HL-60 (cell line): ENCODE data around the gene PDCD2.
A peak's percentile ranks its signal among the peaks of the same experiment; 100 is the strongest.

Source experiments
- DNase-seq, 2 experiments: peaks; one replicate each; pipeline ENCODE4 v3.0.0-alpha.2; 2010 to 2020; ENCODE audit warnings: low read depth in 1 of 2, low spot score in 1 of 2
- H3K27ac ChIP-seq: fragments of 250-450 bp; sonication (Bioruptor Pico); replicated peaks from 2 replicates; pipeline ENCODE4 v1.5.1; 2020; ENCODE audit warnings: mild to moderate bottlenecking, moderate library complexity
- H3K27me3 ChIP-seq: fragments of 250-450 bp; sonication (Bioruptor Pico); 2 replicates; pipeline ENCODE4 v1.5.1; 2021; ENCODE audit warnings: mild to moderate bottlenecking, moderate library complexity; ENCODE audit not compliant: insufficient read depth, poor library complexity, severe bottlenecking
- H3K4me3 ChIP-seq: replicated peaks from 2 replicates; pipeline ENCODE4 v1.5.1; 2011; ENCODE audit warnings: mild to moderate bottlenecking, control low read depth, low read length; ENCODE audit not compliant: insufficient read depth
- CTCF ChIP-seq: IDR thresholded peaks from one replicate; pipeline ENCODE4 v1.5.1; 2011; ENCODE audit warnings: low read length, control low read depth, inconsistent platforms; ENCODE audit not compliant: insufficient read depth
- GABPA ChIP-seq: IDR thresholded peaks from 2 replicates; pipeline ENCODE4 v1.6.1; 2012; ENCODE audit warnings: low read depth
- POLR2AphosphoS5 ChIP-seq: IDR thresholded peaks from 2 replicates; pipeline ENCODE4 v1.6.1; 2012; ENCODE audit warnings: low read depth
- REST ChIP-seq: IDR thresholded peaks from 2 replicates; pipeline ENCODE4 v1.6.1; 2012; ENCODE audit warnings: low read depth; ENCODE audit not compliant: insufficient replicate concordance
- SPI1 ChIP-seq: IDR thresholded peaks from 2 replicates; pipeline ENCODE4 v1.6.1; 2012; ENCODE audit warnings: low read depth, mild to moderate bottlenecking, borderline replicate concordance

PDCD2 gene

GRCh38 chr6:170583756-170584180, 669 bp downstream of the PDCD2 start:
- Histone ChIP-seq H3K27ac (peak overlapping the region; percentile 81), H3K27me3 (no peaks in the 10 kb centered on the region), H3K4me3 (peak overlapping the region; percentile 92)
- TF ChIP-seq REST (no peak), GABPA (no peak), POLR2AphosphoS5 (no peak), CTCF (no peak), SPI1 (no peak)
- no peak for DNase-seq

- no peak for DNase-seq
These were observed 5.5 kb downstream of the PDCD2 start for GRCh38 chr6:170578909-170579308.

GRCh38 chr6:170575250-170575649, 9.2 kb downstream of the PDCD2 start:
- H3K27me3 ChIP-seq, result no peaks in the 10 kb centered on the region
- no peak overlapping the region for H3K27ac ChIP-seq
- TF ChIP-seq CTCF (no peak), POLR2AphosphoS5 (no peak), SPI1 (no peak), GABPA (no peak), REST (no peak)
- H3K4me3 ChIP-seq, result no peak overlapping the region
- peak in 1 of 2 experiments; percentile 18 for DNase-seq

More at GRCh38 chr6:170578909-170579308, 5.5 kb downstream of the PDCD2 start:
- Histone ChIP-seq H3K27me3 (no peaks in the 10 kb centered on the region), H3K27ac (no peak overlapping the region), H3K4me3 (no peak overlapping the region)
- TF ChIP-seq REST (no peak), CTCF (no peak), SPI1 (no peak), GABPA (no peak), POLR2AphosphoS5 (no peak)
